Measurements from ENCODE around the gene SOD2.
"Not testable (repeated sequence)": the region's sequence is repeated elsewhere in the genome, so short reads cannot be mapped to it uniquely, and the experiment has no call there.

DNA sequence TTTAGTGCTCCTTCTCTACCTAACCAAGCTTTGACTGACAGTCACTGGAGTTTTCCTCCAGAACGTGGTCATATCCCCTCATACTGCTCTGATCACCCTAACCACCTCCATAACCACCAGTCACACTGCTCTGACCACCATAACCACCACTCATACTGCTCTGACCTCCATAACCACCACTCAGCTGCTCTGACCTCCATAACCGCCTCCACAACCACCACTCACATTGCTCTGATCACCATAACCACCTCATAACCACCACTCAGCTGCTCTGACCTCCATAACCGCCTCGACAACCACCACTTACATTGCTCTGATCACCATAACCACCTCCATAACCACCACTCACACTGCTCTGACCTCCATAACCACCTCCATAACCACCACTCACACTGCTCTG, 17.6 kb upstream of the SOD2 start:
- TF ChIP-seq, protein P1, sequence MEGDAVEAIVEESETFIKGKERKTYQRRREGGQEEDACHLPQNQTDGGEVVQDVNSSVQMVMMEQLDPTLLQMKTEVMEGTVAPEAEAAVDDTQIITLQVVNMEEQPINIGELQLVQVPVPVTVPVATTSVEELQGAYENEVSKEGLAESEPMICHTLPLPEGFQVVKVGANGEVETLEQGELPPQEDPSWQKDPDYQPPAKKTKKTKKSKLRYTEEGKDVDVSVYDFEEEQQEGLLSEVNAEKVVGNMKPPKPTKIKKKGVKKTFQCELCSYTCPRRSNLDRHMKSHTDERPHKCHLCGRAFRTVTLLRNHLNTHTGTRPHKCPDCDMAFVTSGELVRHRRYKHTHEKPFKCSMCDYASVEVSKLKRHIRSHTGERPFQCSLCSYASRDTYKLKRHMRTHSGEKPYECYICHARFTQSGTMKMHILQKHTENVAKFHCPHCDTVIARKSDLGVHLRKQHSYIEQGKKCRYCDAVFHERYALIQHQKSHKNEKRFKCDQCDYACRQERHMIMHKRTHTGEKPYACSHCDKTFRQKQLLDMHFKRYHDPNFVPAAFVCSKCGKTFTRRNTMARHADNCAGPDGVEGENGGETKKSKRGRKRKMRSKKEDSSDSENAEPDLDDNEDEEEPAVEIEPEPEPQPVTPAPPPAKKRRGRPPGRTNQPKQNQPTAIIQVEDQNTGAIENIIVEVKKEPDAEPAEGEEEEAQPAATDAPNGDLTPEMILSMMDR (IDR thresholded peaks at IDR 0.05): not testable (repeated sequence)
- not testable (repeated sequence) for TF ChIP-seq EP300 (IDR thresholded peaks at IDR 0.05)
